HUDEP-2 (cell line): Measurements from ENCODE around the gene CYTH3.

Experiments used
- DNase-seq, 76 experiments: peaks; one replicate each; lab custom pipeline; 2025; ENCODE audit not compliant: unreplicated experiment in 76 of 76; lab: John Stamatoyannopoulos, UW

CYTH3 gene

DNA sequence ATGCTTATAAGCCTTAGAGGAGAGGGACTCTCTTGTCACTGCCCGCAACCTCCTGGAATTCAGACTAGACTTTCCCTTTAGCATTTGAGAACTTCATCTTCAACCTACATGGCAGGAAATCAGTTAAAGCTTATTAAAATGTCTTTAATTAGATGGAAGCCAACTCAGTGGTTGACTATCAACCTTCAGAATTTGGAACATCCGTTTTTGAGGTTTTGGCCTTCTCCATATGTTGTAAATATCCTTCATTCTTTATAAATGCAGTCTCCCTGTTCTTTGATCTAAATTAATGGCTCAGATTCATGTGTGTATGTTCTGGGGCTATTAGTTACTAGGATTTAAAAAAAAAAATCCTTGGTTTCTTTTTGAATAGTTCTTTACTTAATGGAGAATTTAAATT lies 156.2 kb downstream of the CYTH3 start:
- DNase-seq, result no peak
